MV-4-11 (cell line): Measurements from ENCODE around the gene NAA30.

Experiments
- DNase-seq: peaks from one replicate; lab custom pipeline; 2025; lab: John Stamatoyannopoulos, UW

The NAA30 gene

DNA sequence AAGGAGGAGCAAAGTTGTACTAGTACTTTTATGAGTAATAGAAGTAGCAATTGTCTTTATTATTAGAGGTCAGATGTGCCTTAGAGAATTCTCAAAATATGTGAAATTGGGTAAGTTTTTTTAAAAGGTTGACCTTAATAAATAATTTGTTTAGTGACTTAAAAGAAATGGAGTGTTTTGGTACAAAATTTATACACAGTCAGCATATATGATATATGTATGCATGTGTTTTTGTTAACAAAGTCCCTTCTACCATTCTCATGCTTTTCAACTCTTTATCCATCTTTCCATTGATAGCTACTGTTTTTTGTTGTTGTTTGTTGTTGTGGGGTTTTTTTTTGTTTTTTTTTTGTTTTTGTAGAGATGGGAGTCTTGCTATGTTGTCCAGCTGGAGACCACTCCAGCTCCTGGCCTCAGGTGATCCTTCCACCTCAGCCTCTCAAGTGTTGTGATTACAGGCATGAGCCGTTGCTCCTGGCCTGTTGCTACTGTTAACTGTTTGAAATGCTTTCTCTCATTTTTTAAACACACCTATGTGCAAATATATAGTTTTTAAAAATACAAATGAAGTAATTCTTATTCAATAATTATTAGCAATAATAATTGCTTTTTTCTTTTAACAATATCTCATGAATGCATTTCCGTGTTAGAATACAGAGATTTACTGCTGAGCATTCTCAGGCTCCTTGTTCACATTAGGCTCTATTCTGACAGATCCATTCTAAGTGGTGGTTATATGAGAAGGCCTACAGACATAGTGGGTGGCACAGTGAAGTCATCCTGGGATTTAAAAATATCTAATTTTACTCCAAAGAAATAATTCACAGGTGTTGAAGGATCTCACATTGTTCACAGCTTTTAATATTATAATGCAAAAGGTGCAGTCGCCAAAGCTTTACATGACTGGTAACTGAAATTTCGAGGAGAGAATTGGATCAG is 10.4 kb downstream of the NAA30 start:
- no peak for DNase-seq

DNA sequence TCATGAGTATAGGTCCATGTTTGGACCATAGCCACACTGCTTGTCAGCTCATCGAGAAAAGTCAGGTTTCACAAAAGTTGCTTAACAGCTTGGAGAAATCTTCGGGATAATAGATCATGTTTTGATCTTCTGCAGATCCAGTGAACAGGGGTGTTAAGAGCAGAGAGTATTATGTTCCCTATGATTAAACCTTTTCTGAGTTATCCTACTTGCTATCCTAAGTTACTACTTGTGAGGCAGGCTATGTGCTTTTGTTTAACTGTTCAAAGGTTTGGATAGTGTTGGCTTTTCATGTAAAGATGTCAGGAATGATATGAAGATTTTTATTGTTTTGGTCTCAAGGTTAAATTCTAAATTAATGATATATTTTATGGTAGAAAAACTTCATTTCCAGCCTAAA is 11.1 kb downstream of the NAA30 start:
- DNase-seq, result no peak

DNA sequence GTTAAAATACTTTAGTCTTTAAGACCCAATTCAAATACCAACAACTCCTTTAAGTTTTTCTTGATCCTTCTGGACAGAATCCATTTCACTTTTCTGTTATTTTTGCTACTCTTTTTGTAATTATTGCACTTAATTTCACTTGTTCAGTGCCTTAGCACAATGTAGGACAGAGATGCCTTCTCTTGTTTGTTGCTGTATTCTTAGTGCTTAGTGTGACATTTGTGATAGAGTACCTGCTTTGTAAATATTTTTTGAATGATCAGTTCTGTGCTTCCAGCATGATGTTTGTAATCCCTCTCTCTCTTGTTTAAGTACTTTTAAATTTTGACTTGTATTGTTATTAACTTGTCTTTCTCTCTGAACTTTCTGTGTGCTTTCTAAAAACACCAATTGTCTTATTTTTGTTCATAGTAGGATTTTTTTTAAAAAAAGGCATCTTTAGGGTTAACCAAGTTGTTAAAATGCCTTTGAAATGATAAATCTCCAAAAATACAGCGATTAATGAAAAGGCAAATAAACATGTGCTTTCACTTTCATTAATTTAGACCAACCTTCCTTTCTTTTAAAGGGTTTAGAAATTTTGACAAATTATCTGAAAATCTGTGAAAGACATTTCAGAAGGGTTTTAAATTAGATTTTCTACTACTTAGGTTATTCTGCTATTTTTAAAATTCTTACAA is 11.9 kb downstream of the NAA30 start:
- no peak for DNase-seq

- DNase-seq, result no peak
Observed at GRCh38 chr14:57403521-57403864, 13.1 kb downstream of the NAA30 start.

DNA sequence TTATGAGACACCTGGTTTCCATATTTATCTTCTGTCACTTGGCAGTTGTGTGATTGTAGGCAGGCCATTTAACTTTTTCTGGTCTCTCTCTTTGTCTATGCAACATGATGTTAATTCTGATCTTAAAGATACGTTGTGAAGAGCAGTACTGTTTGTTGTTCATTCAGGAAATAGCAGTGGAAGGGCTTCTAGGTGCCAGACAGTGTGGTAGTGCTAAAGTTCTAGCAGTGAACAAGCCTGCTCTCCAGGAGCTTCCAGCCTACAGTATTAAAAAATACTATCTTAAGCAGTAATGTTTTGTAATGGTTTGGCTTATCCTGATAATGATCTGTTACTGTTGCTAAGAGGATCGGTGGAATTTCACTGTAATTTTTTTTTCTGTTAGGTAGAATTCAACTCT is 15.2 kb downstream of the NAA30 start:
- no peak for DNase-seq

DNA sequence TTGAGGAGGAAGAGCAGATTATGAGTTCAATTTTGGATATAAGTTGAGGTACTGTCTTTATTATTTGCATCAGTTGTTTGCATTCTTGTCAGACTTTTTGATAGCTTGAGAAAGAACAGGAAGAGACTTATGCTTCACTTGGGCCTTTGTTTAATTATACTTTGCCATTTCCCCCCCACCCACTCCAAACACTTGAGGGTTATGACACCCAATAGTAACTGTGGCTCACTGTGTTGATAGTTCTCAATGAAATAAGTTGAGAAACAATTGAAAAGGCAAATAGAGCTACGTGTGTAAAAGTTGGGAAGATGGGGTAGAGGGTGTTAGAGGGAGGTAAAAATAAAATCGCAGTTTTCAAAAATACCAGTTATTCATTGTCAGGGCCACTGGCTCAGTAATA is 17.7 kb downstream of the NAA30 start:
- DNase-seq, result no peak

- no peak for DNase-seq
Observed at GRCh38 chr14:57408634-57409033, 18.2 kb downstream of the NAA30 start.

DNA sequence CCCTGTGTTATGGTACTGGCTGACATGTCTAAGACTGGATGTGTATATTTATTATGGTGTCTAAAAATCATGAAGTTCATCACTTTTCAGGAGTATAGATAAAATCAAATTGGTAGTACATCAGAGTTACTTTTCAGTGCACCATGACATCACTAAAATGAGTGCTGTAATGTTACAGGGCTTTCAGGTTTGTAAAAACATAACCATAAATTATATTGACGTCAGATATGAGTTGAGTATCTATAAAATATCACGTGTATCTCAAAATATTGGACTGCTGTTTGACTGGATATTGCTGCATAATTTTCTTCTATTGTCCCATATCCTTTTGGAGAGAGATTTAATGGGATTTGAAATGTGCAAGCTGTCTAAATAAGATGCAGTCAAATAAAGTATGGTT is 22.0 kb downstream of the NAA30 start:
- DNase-seq, result no peak

DNA sequence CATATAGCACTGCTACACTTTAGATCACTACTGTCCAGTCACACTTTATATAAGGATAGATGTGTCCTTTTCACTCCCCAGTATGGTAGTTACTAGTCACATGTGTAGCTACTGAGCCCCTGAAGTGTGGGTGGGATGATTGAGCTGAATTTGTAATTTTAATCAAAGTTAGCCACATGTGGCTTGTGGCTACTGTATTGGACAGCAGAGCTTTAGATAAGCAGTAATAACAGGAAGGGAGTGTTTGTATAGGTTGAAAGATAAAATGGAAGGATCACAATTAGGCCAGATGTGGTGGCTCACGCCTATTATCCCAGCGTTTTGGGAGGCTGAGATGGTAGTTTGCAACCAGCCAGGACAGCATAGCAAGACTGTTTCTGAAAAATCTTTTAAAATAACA is 23.5 kb downstream of the NAA30 start:
- DNase-seq, result no peak

- no peak for DNase-seq
Observed at GRCh38 chr14:57417228-57417627, 26.8 kb downstream of the NAA30 start.

GRCh38 chr14:57418999-57419398 is 28.6 kb downstream of the NAA30 start:
- DNase-seq, result no peak

DNA sequence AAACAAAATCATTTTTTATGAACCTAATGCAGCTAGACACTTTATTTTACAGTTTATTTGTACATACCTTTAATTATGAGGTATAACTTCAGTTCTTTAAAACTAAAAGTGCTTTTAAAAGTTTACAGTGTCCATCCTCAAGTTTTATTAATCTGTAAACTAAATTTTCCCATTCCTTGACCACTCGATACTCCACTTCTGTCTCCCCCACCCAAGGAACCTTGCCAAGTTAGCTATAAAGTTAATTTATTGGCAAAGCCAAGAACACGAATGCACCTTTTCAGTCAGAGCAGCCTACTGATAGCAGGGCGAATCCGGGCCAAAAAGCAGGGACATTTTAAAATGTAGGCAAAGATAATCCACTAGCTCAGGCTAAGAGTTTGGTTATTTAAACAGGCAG is 29.6 kb downstream of the NAA30 start:
- DNase-seq, result no peak

GRCh38 chr14:57420986-57421385 is 30.6 kb downstream of the NAA30 start:
- DNase-seq, result no peak

DNA sequence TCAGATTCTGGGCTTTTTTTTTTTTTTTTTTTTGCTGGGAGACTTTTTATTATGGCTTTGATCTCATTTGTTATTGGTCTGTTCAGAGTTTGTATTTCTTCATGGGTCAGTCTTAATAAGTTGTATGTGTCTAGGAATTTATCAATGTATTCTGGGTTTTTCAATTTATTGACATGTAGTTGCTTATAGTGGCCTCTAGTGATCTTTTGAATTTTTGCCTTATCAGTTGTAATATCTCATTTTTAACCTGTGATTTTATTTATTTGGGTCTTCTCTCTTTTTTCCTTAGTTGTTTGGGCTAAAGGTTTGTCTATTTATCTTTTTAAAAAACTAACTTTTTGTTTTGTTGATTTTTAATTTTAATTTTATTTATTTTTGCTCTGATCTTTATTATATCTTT is 45.5 kb downstream of the NAA30 start:
- no peak for DNase-seq

DNA sequence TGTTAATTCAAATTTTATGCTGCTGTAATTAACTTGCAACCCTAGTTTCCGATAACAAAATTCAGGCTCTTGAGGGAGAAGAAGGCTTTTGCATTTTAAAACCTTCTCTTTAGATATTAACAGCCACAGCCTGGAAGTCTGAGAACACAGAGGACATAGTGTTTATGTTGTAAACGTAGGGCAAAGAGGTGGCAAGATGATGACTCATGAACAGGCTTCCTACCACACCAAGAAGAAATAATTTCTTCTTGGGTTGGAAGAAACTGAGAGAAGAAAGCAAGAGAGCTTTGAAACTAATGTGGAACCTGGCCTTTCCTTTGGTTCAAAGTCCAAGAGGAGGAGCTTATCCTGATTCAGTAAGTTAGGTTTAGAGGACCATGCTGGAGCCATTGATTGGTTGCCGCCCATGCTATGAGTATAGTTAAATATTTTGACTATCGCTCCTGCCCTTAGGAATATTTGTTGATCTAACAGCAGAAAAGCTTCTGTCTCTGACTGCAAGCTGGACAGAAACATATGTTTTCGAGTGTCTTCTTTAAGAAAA is 71.5 kb downstream of the NAA30 start:
- DNase-seq, result no peak

DNA sequence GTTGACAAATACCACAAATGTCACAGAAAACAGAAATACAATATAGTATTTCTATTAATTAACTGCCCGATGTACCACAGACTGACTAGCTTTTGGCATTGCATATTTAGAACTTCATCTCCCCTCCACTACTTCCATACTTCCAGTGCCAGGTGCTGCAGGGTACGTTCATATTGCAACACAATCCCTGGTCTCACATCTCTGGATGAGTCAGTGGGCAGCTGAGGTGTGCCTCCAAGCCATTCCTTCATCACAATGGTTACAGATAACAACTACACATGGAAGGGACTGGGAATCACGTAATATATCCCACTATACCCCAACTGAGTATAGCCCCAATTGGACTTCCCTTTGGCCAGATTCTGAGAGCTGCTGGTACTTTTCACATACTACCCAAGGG is 72.2 kb downstream of the NAA30 start:
- no peak for DNase-seq

DNA sequence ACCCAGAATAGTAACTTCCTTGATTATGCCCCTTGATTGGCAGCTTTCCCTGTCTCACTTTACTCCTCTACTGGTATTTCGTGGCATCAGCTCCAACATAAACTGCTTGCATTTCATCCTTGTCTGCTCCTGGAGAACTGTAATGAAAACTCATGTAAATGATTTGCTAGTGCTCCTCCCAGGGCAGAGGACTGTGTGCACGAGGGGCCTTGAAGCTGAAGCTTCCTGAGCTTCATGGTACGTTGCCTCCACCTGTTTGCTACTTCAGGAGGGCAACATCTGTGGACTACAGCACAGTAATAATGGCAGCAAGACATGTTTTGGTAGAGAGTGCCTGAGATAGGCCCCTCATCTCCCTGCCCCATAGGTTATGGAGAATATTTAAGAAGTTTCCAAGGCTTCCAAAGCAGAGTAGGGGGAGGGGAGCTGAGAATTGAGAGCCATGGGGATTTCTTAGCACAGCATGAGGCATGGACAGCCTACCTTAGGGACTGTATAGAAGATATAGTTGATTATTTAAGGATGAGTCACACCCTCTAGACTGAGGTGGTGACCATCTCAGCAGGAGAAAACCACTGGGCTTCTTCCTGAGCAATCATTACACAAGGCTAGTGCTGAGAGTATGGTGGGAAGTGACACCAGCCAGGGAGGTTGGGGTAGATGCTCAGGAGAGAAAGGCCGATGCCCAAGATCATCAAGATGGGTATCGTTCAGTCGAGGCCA is 73.8 kb downstream of the NAA30 start:
- DNase-seq, result no peak
